ENCODE measurements around the gene USP17L27. TPM values are rescaled to one million over a fixed set of nuclear protein-coding genes. Genes with fewer than 3 reads are reported as not detected.
A peak's percentile ranks its signal among the peaks of the same experiment; 100 is the strongest.
"Not testable (repeated sequence)": the region's sequence is repeated elsewhere in the genome, so short reads cannot be mapped to it uniquely, and the experiment has no call there.

Gene USP17L27
- polyA plus RNA-seq, 1 donor, result not detected

- not testable (repeated sequence) for H3K4me1 ChIP-seq (ENCODE audit: control insufficient read depth, insufficient read depth, low read length); H3K9me3 ChIP-seq (ENCODE audit: control insufficient read depth, low read depth, low read length); H3K27ac ChIP-seq (ENCODE audit: low read length); H3K36me3 ChIP-seq (ENCODE audit: control insufficient read depth, insufficient read depth, low read length); H3K4me3 ChIP-seq (ENCODE audit: low read length); H3K27me3 ChIP-seq (ENCODE audit: control insufficient read depth, insufficient read depth, low read length); DNase-seq
- WGBS (ENCODE audit: insufficient coverage, low lambda C conversion rate), result no CpG with 5 or more reads among the region's 1 CpG
These were observed 35.9 kb downstream of the USP17L27 start for GRCh38 chr4:9379881-9380280.

GRCh38 chr4:9381012-9381534 is 37.1 kb downstream of the USP17L27 start:
- not testable (repeated sequence) for H3K27ac ChIP-seq (ENCODE audit: low read length); H3K4me1 ChIP-seq (ENCODE audit: control insufficient read depth, insufficient read depth, low read length); H3K27me3 ChIP-seq (ENCODE audit: control insufficient read depth, insufficient read depth, low read length); H3K36me3 ChIP-seq (ENCODE audit: control insufficient read depth, insufficient read depth, low read length); H3K9me3 ChIP-seq (ENCODE audit: control insufficient read depth, low read depth, low read length)
- DNase-seq, result peak in 1 of 2 donors; percentile 18
- H3K4me3 ChIP-seq (ENCODE audit: low read length), result peak overlapping the region; percentile 32
- WGBS (ENCODE audit: insufficient coverage, low lambda C conversion rate), result no CpG with 5 or more reads among the region's 36 CpGs

GRCh38 chr4:9384126-9384525 is 40.2 kb downstream of the USP17L27 start:
- Histone ChIP-seq H3K27me3 (ENCODE audit: control insufficient read depth, insufficient read depth, low read length) (no peaks in the 10 kb centered on the region), H3K27ac (ENCODE audit: low read length) (no peak overlapping the region), H3K4me3 (ENCODE audit: low read length) (no peak overlapping the region), H3K9me3 (ENCODE audit: control insufficient read depth, low read depth, low read length) (no peaks in the 10 kb centered on the region), H3K4me1 (ENCODE audit: control insufficient read depth, insufficient read depth, low read length) (no peaks in the 10 kb centered on the region), H3K36me3 (ENCODE audit: control insufficient read depth, insufficient read depth, low read length) (no peaks in the 10 kb centered on the region)
- WGBS (ENCODE audit: insufficient coverage, low lambda C conversion rate), result 100% methylated on average over 1 of the region's 1 CpG
- no peak for DNase-seq

- H3K4me1 ChIP-seq (ENCODE audit: control insufficient read depth, insufficient read depth, low read length); DNase-seq; H3K36me3 ChIP-seq (ENCODE audit: control insufficient read depth, insufficient read depth, low read length); H3K27ac ChIP-seq (ENCODE audit: low read length); H3K4me3 ChIP-seq (ENCODE audit: low read length); H3K9me3 ChIP-seq (ENCODE audit: control insufficient read depth, low read depth, low read length); H3K27me3 ChIP-seq (ENCODE audit: control insufficient read depth, insufficient read depth, low read length): not testable (repeated sequence)
- 100% methylated on average over 1 of the region's 2 CpGs for WGBS (ENCODE audit: insufficient coverage, low lambda C conversion rate)
These were observed 45.1 kb downstream of the USP17L27 start for GRCh38 chr4:9389001-9389400.

Other genes starting within 250 kb of the USP17L27 start
- gene FAM90A26, start 173.7 kb upstream of the USP17L27 start, polyA plus RNA-seq, result not detected
- gene USP17L10, start 133.5 kb upstream of the USP17L27 start, polyA plus RNA-seq, result not detected
- not detected for gene USP17L11, start 128.7 kb upstream of the USP17L27 start, polyA plus RNA-seq
- gene USP17L12, start 124.0 kb upstream of the USP17L27 start, polyA plus RNA-seq, result not detected
- gene USP17L13, start 119.3 kb upstream of the USP17L27 start, polyA plus RNA-seq, result not detected
- gene USP17L15, start 109.8 kb upstream of the USP17L27 start, polyA plus RNA-seq, result not detected
- not detected for gene USP17L17, start 100.3 kb upstream of the USP17L27 start, polyA plus RNA-seq
- not detected for gene USP17L18, start 95.5 kb upstream of the USP17L27 start, polyA plus RNA-seq
- gene USP17L19, start 90.8 kb upstream of the USP17L27 start, polyA plus RNA-seq, result not detected
- not detected for gene USP17L20, start 86.0 kb upstream of the USP17L27 start, polyA plus RNA-seq
- gene USP17L21, start 81.3 kb upstream of the USP17L27 start, polyA plus RNA-seq, result not detected
- not detected for gene USP17L22, start 76.5 kb upstream of the USP17L27 start, polyA plus RNA-seq
- gene USP17L24, start 19.0 kb upstream of the USP17L27 start, polyA plus RNA-seq, result not detected
- gene USP17L25, start 14.2 kb upstream of the USP17L27 start, polyA plus RNA-seq, result not detected
- gene USP17L26, start 9.5 kb upstream of the USP17L27 start, polyA plus RNA-seq, result not detected
- not detected for gene USP17L5, start 4.7 kb upstream of the USP17L27 start, polyA plus RNA-seq
- not detected for gene USP17L28, start 4.7 kb downstream of the USP17L27 start, polyA plus RNA-seq
- not detected for gene USP17L29, start 9.5 kb downstream of the USP17L27 start, polyA plus RNA-seq
- gene USP17L30, start 19.0 kb downstream of the USP17L27 start, polyA plus RNA-seq, result not detected
- not detected for gene DEFB131A, start 100.3 kb downstream of the USP17L27 start, polyA plus RNA-seq